A549 (cell line): Measurements from ENCODE around the gene ADAT1.

Experiments used
- BHLHE40 ChIP-seq: IDR thresholded peaks from 2 replicates; pipeline ENCODE4 v1.6.1; 2012; ENCODE audit warnings: low read depth, low read length, inconsistent platforms
- CBX2 ChIP-seq: fragments of 200-600 bp; sonication (generic); IDR thresholded peaks from 2 replicates; pipeline ENCODE4 v1.6.1; 2016; ENCODE audit warnings: low read depth, mild to moderate bottlenecking, borderline replicate concordance
- CTCF ChIP-seq: fragments of >200 bp; sonication (Bioruptor Twin); formaldehyde crosslinking; IDR thresholded peaks from 3 replicates; pipeline ENCODE4 v1.5.1; 2016
- JUN ChIP-seq, 2 experiments: fragments of >200 bp; sonication (Bioruptor Twin); formaldehyde crosslinking; IDR thresholded peaks; 2 replicates in 1 of 2; 3 replicates in 1 of 2; pipeline ENCODE4 v1.6.1; 2016 to 2017
- MAX ChIP-seq: IDR thresholded peaks from 2 replicates; pipeline ENCODE4 v1.6.1; 2012
- NPAS2 ChIP-seq: fragments of 250-450 bp; sonication (Bioruptor Pico); IDR thresholded peaks from 2 replicates; pipeline ENCODE4 v1.8.0; 2022; ENCODE audit warnings: mild to moderate bottlenecking, moderate library complexity, borderline replicate concordance
- POLR2A ChIP-seq: IDR thresholded peaks from 2 replicates; pipeline ENCODE4 v1.6.1; 2012; ENCODE audit warnings: mild to moderate bottlenecking, low read length
- POLR2AphosphoS2 ChIP-seq: conservative IDR thresholded peaks from 2 replicates; pipeline ENCODE4 v1.6.1; 2012; ENCODE audit warnings: low read length, improper control_type of control experiment, inconsistent platforms
- RFX5 ChIP-seq: fragments of 450-650 bp; IDR thresholded peaks from 2 replicates; pipeline ENCODE4 v1.7.1; 2014; ENCODE audit warnings: antibody characterized with exemption, mild to moderate bottlenecking, moderate library complexity
- TP53 ChIP-seq: fragments of 250-450 bp; sonication (Bioruptor Pico); IDR thresholded peaks from 2 replicates; pipeline ENCODE4 v1.5.0; 2021; ENCODE audit warnings: mild to moderate bottlenecking, moderate library complexity

GRCh38 chr16:75572864-75573542, 50.1 kb downstream of the ADAT1 start:
- TF ChIP-seq BHLHE40 (no peak), JUN (IDR thresholded peaks at IDR 0.05) (no peak), POLR2AphosphoS2 (no peak), CTCF (no peak), POLR2A (no peak), TP53 (CRISPR knock-in tag) (no peak), MAX (no peak), NPAS2 (CRISPR knock-in tag) (no peak), CBX2 (no peak), RFX5 (no peak)
